ENCODE measurements around the gene CCNY. TPM values are rescaled to one million over a fixed set of nuclear protein-coding genes. Genes with fewer than 3 reads are reported as not detected.

CCNY gene
- total and polyA plus RNA-seq, 2 donors (not counting 1 experiment from before 2014, with no cell fraction given), result 34.1 to 64.9 TPM

GRCh38 chr10:35506741-35507140, 170.4 kb downstream of the CCNY start:
- CTCF ChIA-PET, result no interaction called here
- TF ChIP-seq CTCF (IDR thresholded peaks at IDR 0.05) (no peak), EZH2 (IDR thresholded peaks at IDR 0.05; ENCODE audit: borderline replicate concordance, insufficient read depth, low read depth, low read length, poor library complexity, severe bottlenecking) (no peak)
- Histone ChIP-seq H3K27me3 (replicated peaks in 1 of 4; ENCODE audit: control extremely low read depth in 1 of 4, control insufficient read depth in 3 of 4, insufficient read depth in 4 of 4, low read length in 3 of 4) (no peaks in the 10 kb centered on the region), H4K20me1 (ENCODE audit: control insufficient read depth, insufficient read depth, low read length, poor library complexity, severe bottlenecking) (peaks cover 7% of the 10 kb centered on the region), H3K4me3 (ENCODE audit: control extremely low read depth in 1 of 5, extremely low read depth in 1 of 5, insufficient read depth in 1 of 5, low read depth in 2 of 5, low read length in 4 of 5) (no peak overlapping the region), H3K4me2 (replicated peaks; ENCODE audit: low read depth, low read length, poor library complexity, severe bottlenecking) (no peak overlapping the region), H3K27ac (ENCODE audit: low read length in 2 of 2) (no peak overlapping the region), H3K36me3 (replicated peaks in 1 of 2; ENCODE audit: control extremely low read depth in 1 of 2, control insufficient read depth in 1 of 2, extremely low read depth in 1 of 2, insufficient read depth in 2 of 2, low read length in 1 of 2) (peaks cover 3 to 8% of the 10 kb centered on the region in 2 experiments), H2AFZ (ENCODE audit: insufficient read depth, low read depth, low read length, poor library complexity, severe bottlenecking) (no peak overlapping the region), H3K9me3 (ENCODE audit: control extremely low read depth in 1 of 3, control insufficient read depth in 2 of 3, insufficient read depth in 1 of 3, low read length in 2 of 3) (peaks cover 0 to 6% (median 0%) of the 10 kb centered on the region in 3 donors), H3K4me1 (ENCODE audit: control insufficient read depth in 2 of 2, insufficient read depth in 2 of 2, low read length in 2 of 2) (peaks cover 30 to 41% of the 10 kb centered on the region in 2 donors), H3K79me2 (ENCODE audit: control insufficient read depth, insufficient read depth, low read length) (peaks cover 66% of the 10 kb centered on the region), H3K9ac (ENCODE audit: low read length) (no peak overlapping the region)
- H3K4me1 Mint-ChIP-seq, result peaks cover 47% of the 10 kb centered on the region
- DNase-seq, result no peak
- no peaks in the 10 kb centered on the region for H3K9me3 Mint-ChIP-seq (ENCODE audit: insufficient read depth)
- ATAC-seq (ENCODE audit: low read depth), result no peak
- intact Hi-C loops (cut with micrococcal nuclease), result loop anchor here (10.0 kb wide), 2 partner anchors 52 to 92 kb away; no protein-coding TSS in a partner anchor
- POLR2A ChIA-PET, result no interaction called here
- no peak overlapping the region for H3K27ac Mint-ChIP-seq
- no peaks in the 10 kb centered on the region for H3K27me3 Mint-ChIP-seq
- no peak overlapping the region for H3K4me3 Mint-ChIP-seq

- H3K9me3 ChIP-seq (ENCODE audit: control extremely low read depth in 1 of 3, control insufficient read depth in 2 of 3, insufficient read depth in 1 of 3, low read length in 2 of 3), result peaks cover 0 to 6% (median 0%) of the 10 kb centered on the region in 3 donors
- no peak overlapping the region for H2AFZ ChIP-seq (ENCODE audit: insufficient read depth, low read depth, low read length, poor library complexity, severe bottlenecking)
- H3K27me3 Mint-ChIP-seq, result no peaks in the 10 kb centered on the region
- H3K27ac Mint-ChIP-seq, result no peak overlapping the region
- POLR2A ChIA-PET, result no interaction called here
- TF ChIP-seq EZH2 (IDR thresholded peaks at IDR 0.05; ENCODE audit: borderline replicate concordance, insufficient read depth, low read depth, low read length, poor library complexity, severe bottlenecking) (no peak), CTCF (IDR thresholded peaks at IDR 0.05) (no peak)
- no peak overlapping the region for H3K9ac ChIP-seq (ENCODE audit: low read length)
- intact Hi-C loops (cut with micrococcal nuclease), result loop anchor here (10.0 kb wide), 2 partner anchors 53 to 93 kb away; no protein-coding TSS in a partner anchor
- peaks cover 38 to 50% of the 10 kb centered on the region in 2 donors for H3K4me1 ChIP-seq (ENCODE audit: control insufficient read depth in 2 of 2, insufficient read depth in 2 of 2, low read length in 2 of 2)
- H3K4me2 ChIP-seq (replicated peaks; ENCODE audit: low read depth, low read length, poor library complexity, severe bottlenecking), result no peak overlapping the region
- H3K79me2 ChIP-seq (ENCODE audit: control insufficient read depth, insufficient read depth, low read length), result peaks cover 63% of the 10 kb centered on the region
- peaks cover 3 to 5% of the 10 kb centered on the region in 2 experiments for H3K36me3 ChIP-seq (replicated peaks in 1 of 2; ENCODE audit: control extremely low read depth in 1 of 2, control insufficient read depth in 1 of 2, extremely low read depth in 1 of 2, insufficient read depth in 2 of 2, low read length in 1 of 2)
- 100% methylated on average over 3 of the region's 8 CpGs for WGBS (ENCODE audit: insufficient coverage)
- no peak overlapping the region for H3K4me3 Mint-ChIP-seq
- no peak overlapping the region for H3K27ac ChIP-seq (ENCODE audit: low read length in 2 of 2)
- no peak overlapping the region for H3K4me3 ChIP-seq (ENCODE audit: control extremely low read depth in 1 of 5, extremely low read depth in 1 of 5, insufficient read depth in 1 of 5, low read depth in 2 of 5, low read length in 4 of 5)
- H3K9me3 Mint-ChIP-seq (ENCODE audit: insufficient read depth), result no peaks in the 10 kb centered on the region
- H3K4me1 Mint-ChIP-seq, result peaks cover 55% of the 10 kb centered on the region
- no peak for DNase-seq
- CTCF ChIA-PET, result no interaction called here
- ATAC-seq (ENCODE audit: low read depth), result no peak
- H4K20me1 ChIP-seq (ENCODE audit: control insufficient read depth, insufficient read depth, low read length, poor library complexity, severe bottlenecking), result peaks cover 7% of the 10 kb centered on the region
- H3K27me3 ChIP-seq (replicated peaks in 1 of 4; ENCODE audit: control extremely low read depth in 1 of 4, control insufficient read depth in 3 of 4, insufficient read depth in 4 of 4, low read length in 3 of 4), result no peaks in the 10 kb centered on the region
Measured at GRCh38 chr10:35507519-35508109, 171.3 kb downstream of the CCNY start.
